ENCODE measurements around the gene ZNF552.

GRCh38 chr19:57850553-57851017 is 35.9 kb upstream of the ZNF552 start:
- TF ChIP-seq CTCF (IDR thresholded peaks at IDR 0.05) (no peak), POLR2A (IDR thresholded peaks at IDR 0.05) (no peak)
